Astrocyte of the cerebellum (primary cell): ENCODE data around the gene CDK5.
A peak's percentile ranks its signal among the peaks of the same experiment; 100 is the strongest.
"Not testable (repeated sequence)": the region's sequence is repeated elsewhere in the genome, so short reads cannot be mapped to it uniquely, and the experiment has no call there.

Source experiments
- DNase-seq: peaks from one replicate; pipeline ENCODE4 v3.0.0-alpha.2; 2011; ENCODE audit warnings: low read depth
- H3K4me3 ChIP-seq: 2 replicates; pipeline ENCODE4 v1.5.1; 2011; ENCODE audit warnings: mild to moderate bottlenecking, low read depth, low read length, moderate library complexity
- in situ Hi-C: cut with HindIII; loops from 2 replicates; pipeline ENCODE4 v1.10.0; 2017; ENCODE audit warnings: low sequenced_read_pairs
- TF ChIP-seq, protein P1 (sequence below): IDR thresholded peaks from 2 replicates; pipeline ENCODE4 v1.5.1; 2012; ENCODE audit warnings: low read length, low read depth, moderate library complexity, mild to moderate bottlenecking; ENCODE audit errors: missing control alignments

CDK5 gene

GRCh38 chr7:151043959-151044358 lies 13.7 kb downstream of the CDK5 start:
- in situ Hi-C loops: no loop called here
- TF ChIP-seq, protein P1, sequence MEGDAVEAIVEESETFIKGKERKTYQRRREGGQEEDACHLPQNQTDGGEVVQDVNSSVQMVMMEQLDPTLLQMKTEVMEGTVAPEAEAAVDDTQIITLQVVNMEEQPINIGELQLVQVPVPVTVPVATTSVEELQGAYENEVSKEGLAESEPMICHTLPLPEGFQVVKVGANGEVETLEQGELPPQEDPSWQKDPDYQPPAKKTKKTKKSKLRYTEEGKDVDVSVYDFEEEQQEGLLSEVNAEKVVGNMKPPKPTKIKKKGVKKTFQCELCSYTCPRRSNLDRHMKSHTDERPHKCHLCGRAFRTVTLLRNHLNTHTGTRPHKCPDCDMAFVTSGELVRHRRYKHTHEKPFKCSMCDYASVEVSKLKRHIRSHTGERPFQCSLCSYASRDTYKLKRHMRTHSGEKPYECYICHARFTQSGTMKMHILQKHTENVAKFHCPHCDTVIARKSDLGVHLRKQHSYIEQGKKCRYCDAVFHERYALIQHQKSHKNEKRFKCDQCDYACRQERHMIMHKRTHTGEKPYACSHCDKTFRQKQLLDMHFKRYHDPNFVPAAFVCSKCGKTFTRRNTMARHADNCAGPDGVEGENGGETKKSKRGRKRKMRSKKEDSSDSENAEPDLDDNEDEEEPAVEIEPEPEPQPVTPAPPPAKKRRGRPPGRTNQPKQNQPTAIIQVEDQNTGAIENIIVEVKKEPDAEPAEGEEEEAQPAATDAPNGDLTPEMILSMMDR: no peak

GRCh38 chr7:151043449-151043848 lies 14.2 kb downstream of the CDK5 start:
- DNase-seq, in situ Hi-C loops, H3K4me3 ChIP-seq: not testable (repeated sequence)

More at GRCh38 chr7:151043959-151044358, 13.7 kb downstream of the CDK5 start:
- no peak for DNase-seq
- no peak overlapping the region for H3K4me3 ChIP-seq

DNA sequence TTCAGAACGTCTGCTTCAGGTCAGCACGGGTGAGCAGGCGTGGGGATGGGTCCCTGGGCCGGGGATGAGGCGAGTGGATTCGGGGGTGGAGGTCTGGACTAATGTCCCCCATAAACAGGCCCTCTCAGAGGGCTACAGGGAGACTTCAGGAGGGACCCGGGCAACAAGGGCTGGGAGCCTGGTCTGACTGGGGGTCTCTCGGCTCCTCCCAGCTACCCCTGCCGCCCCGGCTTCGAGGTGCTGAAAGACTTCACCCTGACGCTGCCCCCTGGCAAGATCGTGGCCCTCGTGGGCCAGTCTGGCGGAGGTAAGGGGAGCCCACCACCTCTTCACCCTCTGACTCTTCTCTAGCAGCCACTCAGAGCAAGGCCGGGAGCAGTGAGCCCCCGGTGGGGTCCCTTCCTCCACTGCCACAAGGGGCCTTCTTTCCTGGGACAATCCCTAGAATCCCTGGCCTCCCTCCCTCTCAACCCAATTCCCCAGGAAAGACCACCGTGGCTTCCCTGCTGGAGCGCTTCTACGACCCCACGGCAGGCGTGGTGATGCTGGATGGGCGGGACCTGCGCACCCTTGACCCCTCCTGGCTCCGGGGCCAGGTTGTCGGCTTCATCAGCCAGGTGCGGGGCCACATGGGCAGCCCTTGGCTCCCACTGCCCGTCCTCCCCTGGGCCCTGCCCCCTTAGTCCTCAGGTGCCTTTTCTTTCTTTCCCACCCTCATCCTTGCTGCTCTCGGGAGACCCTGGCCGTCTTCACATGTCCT lies 16.9 kb downstream of the CDK5 start:
- in situ Hi-C loops: no loop called here
- DNase-seq: no peak
- H3K4me3 ChIP-seq: no peak overlapping the region
- TF ChIP-seq, protein P1: no peak

DNA sequence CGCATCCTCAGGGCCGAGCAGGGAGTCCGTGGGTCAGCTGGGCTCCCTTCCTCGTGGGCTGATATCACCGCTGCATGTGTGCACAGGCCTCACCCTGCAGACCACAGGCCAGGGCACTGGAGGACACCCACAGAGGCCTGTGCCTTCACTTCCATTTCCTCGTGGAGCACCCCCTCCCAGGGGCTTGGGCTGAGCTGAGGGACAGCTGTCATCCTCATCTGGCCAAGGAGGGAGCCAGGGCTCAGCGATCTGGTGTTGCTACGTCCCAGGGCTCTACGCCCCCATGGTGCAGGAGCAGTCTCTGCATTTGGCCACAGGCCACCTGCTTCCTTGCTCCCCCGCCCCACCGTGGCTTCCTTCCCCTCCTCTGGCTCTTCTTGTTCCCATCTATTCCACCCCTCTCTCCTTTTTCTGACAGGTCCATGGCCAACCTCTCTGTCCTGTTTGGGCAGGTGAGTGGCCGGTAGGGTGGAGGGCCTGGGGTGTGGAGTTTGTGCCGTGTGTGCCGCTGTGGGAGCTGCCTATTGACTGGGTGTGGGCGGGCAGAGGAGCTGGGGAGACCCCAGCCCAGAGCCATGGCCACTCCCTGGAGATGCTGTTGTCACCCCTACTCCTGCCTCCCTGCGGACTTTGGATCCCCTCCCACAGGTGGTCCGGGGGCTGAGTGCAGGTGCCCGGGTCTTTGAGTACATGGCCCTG lies 17.7 kb downstream of the CDK5 start:
- in situ Hi-C loops: no loop called here
- no peak for DNase-seq
- TF ChIP-seq, protein P1: no peak
- H3K4me3 ChIP-seq: no peak overlapping the region

DNA sequence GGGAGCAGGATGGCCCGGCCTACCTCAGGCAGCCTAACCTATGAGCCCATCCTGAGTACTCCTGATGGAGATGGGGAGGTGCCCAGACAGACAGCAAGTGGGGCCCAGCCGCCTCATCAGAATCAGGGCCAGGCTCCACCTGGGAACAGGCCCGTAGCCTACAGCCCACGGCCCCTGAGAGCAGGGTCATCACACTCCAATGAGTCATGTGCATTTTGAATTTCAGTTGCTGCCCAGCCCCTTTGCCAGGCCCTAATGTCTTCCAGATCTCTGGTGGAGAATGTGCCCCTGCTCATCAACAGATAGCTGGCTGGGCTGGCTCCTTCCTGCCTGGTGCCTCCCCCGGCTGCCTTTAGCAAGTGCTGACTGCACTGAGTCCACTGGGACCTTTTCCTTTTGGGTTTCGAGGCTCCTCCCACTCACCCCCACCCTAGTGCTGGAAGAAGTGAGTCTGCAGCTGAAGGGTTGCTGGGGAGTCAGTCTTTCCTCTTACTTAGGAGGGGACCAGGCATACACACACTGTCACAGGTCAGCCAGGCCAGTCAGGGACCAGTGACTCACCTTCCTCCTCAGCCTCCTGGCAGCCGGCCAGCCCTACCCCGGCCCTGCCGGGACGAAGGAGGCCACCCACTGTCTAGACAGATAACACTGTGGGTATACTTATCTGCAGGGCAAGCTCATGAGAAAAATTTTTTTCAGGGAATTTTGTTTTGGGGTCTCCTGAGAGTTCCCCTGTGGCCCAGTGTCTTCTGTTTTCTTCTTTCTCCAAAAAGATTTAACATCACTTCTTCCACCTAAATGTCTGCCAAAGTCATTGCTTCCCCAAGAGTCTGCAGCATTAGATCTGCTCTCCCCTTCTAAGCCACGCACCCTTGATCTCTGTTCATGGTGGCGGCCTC lies 18.5 kb downstream of the CDK5 start:
- peak; percentile 23 for DNase-seq
- H3K4me3 ChIP-seq: no peak overlapping the region
- TF ChIP-seq, protein P1: no peak
- in situ Hi-C loops: no loop called here

GRCh38 chr7:151035902-151036301 lies 21.8 kb downstream of the CDK5 start:
- in situ Hi-C loops: no loop called here

More at GRCh38 chr7:151035902-151036301, 21.8 kb downstream of the CDK5 start:
- TF ChIP-seq, protein P1: no peak
- H3K4me3 ChIP-seq: no peak overlapping the region
- no peak for DNase-seq
